DOHH2 (cell line): ENCODE data around the gene PATZ1.

Source experiments
- H3F3A ChIP-seq: fragments of 200-600 bp; sonication (generic), shearing (Covaris generic); 2 replicates; pipeline ENCODE4 v1.6.0; 2016; ENCODE audit warnings: antibody characterized with exemption, mild to moderate bottlenecking; ENCODE audit not compliant: control insufficient read depth, insufficient read depth
- H3K27ac ChIP-seq: fragments of 200-600 bp; sonication (generic); 2 replicates; pipeline ENCODE4 v1.5.1; 2014; ENCODE audit warnings: low read depth, mild to moderate bottlenecking, low read length, moderate library complexity
- H3K27me3 ChIP-seq: fragments of 200-600 bp; sonication (generic); 2 replicates; pipeline ENCODE4 v1.6.1; 2014; ENCODE audit warnings: mild to moderate bottlenecking, low read length, mixed read lengths; ENCODE audit not compliant: control insufficient read depth
- H3K36me3 ChIP-seq: fragments of 200-600 bp; sonication (generic); 2 replicates; pipeline ENCODE4 v1.6.1; 2014; ENCODE audit warnings: mild to moderate bottlenecking, low read length, moderate library complexity, mixed read lengths; ENCODE audit not compliant: control insufficient read depth
- H3K4me1 ChIP-seq: fragments of 200-600 bp; sonication (generic); 2 replicates; pipeline ENCODE4 v1.6.1; 2014; ENCODE audit warnings: mild to moderate bottlenecking, low read length, mixed read lengths; ENCODE audit not compliant: control insufficient read depth
- H3K4me2 ChIP-seq: fragments of 200-600 bp; sonication (generic); 2 replicates; pipeline ENCODE4 v1.6.0; 2014; ENCODE audit warnings: mild to moderate bottlenecking, low read length, moderate library complexity
- H3K4me3 ChIP-seq: fragments of 200-600 bp; sonication (generic); 2 replicates; pipeline ENCODE4 v1.5.1; 2014; ENCODE audit warnings: mild to moderate bottlenecking, low read length, mixed read lengths
- H3K79me2 ChIP-seq: fragments of 200-600 bp; sonication (generic); 2 replicates; pipeline ENCODE4 v1.6.1; 2014; ENCODE audit warnings: mild to moderate bottlenecking, low read length, mixed read lengths; ENCODE audit not compliant: control insufficient read depth
- H3K9me2 ChIP-seq: fragments of 200-600 bp; sonication (generic); replicated peaks from 2 replicates; pipeline ENCODE4 v1.6.1; 2014; ENCODE audit warnings: mild to moderate bottlenecking, low read length, mixed read lengths; ENCODE audit not compliant: control insufficient read depth
- H3K9me3 ChIP-seq: fragments of 200-600 bp; sonication (generic); 2 replicates; pipeline ENCODE4 v1.6.1; 2014; ENCODE audit warnings: antibody characterized with exemption, low read length, mixed read lengths; ENCODE audit not compliant: control insufficient read depth, insufficient read depth
- H4K20me1 ChIP-seq: fragments of 200-600 bp; sonication (generic); 2 replicates; pipeline ENCODE4 v1.6.0; 2014; ENCODE audit warnings: low read depth, mild to moderate bottlenecking, antibody characterized with exemption, low read length, moderate library complexity; ENCODE audit not compliant: control insufficient read depth, insufficient read depth
- EZH2phosphoT487 ChIP-seq: fragments of 200-600 bp; sonication (generic); IDR thresholded peaks from 2 replicates; pipeline ENCODE4 v1.6.1; 2017; ENCODE audit warnings: borderline replicate concordance, mild to moderate bottlenecking, antibody characterized with exemption, low read length, moderate library complexity, mixed read lengths
- TF ChIP-seq, protein P1 (sequence below): fragments of 200-600 bp; sonication (generic); IDR thresholded peaks from one replicate; pipeline ENCODE4 v1.5.1; 2014; ENCODE audit warnings: antibody characterized with exemption, mild to moderate bottlenecking, low read depth, low read length; ENCODE audit not compliant: poor library complexity, severe bottlenecking

Gene PATZ1

DNA sequence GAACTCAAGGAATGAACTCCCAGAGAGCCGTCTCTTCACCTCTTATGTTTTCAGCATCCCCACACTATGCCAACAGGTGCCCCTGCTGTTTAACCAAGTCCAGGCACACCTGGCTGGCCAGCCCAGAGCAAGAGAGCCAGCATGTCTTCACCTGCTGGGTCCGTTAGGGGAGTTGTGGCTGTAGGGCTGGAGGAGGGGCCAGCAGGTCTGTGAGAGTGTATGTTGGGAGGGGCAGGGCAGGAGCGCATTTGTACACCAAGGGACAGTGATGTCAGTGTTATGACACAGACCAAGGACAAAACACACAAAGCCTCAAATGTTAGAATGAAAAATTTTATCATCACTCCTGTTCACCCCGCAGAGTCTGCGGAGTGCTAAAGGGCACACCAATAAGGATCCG lies 5.8 kb downstream of the PATZ1 start:
- peaks cover 30% of the 10 kb centered on the region for H4K20me1 ChIP-seq
- H3K4me3 ChIP-seq = no peak overlapping the region
- H3K27me3 ChIP-seq = no peaks in the 10 kb centered on the region
- H3K9me2 ChIP-seq = no peaks in the 10 kb centered on the region
- H3K4me2 ChIP-seq = no peak overlapping the region
- TF ChIP-seq, protein P1, sequence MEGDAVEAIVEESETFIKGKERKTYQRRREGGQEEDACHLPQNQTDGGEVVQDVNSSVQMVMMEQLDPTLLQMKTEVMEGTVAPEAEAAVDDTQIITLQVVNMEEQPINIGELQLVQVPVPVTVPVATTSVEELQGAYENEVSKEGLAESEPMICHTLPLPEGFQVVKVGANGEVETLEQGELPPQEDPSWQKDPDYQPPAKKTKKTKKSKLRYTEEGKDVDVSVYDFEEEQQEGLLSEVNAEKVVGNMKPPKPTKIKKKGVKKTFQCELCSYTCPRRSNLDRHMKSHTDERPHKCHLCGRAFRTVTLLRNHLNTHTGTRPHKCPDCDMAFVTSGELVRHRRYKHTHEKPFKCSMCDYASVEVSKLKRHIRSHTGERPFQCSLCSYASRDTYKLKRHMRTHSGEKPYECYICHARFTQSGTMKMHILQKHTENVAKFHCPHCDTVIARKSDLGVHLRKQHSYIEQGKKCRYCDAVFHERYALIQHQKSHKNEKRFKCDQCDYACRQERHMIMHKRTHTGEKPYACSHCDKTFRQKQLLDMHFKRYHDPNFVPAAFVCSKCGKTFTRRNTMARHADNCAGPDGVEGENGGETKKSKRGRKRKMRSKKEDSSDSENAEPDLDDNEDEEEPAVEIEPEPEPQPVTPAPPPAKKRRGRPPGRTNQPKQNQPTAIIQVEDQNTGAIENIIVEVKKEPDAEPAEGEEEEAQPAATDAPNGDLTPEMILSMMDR = no peak
- no peak for TF ChIP-seq EZH2phosphoT487
- H3K4me1 ChIP-seq = peaks cover 36% of the 10 kb centered on the region
- H3F3A ChIP-seq = no peaks in the 10 kb centered on the region; the same call in 1 of the 2 replicates
- peaks cover 93% of the 10 kb centered on the region for H3K79me2 ChIP-seq
- H3K9me3 ChIP-seq = no peaks in the 10 kb centered on the region
- no peak overlapping the region for H3K27ac ChIP-seq
- H3K36me3 ChIP-seq = peaks cover 94% of the 10 kb centered on the region

DNA sequence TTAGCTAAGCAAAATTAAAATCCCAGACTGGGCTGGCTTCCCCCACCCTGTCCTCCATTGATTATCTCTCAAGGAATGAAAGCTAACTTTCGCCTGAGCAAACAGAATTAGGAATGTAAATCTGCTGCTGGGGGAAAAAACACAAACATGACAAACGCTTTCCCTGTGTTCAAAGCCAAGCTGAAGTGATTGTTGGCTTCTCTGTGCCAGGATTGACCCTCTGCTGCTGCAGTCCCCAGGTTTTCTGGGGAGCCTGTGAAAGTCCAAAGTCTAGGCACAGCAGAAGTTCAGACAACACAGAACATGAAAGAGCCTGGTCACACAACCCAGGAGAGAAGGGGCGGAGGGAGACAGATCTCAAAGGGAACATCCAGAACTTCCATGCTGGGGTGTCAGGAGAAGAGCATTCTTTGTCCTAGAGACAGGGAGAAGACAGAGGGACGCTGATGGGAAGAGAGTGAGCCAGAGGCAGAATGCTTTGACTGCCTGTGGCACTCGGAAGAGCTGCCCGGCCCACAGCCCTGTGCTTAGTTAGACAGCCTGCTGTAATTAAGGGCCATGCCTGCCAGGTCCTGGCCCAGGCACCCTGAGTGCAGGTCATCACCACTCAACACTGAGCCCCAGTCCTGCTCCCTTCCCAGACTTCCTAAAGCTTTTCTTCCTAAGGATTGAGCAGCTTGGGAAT lies 6.9 kb downstream of the PATZ1 start:
- TF ChIP-seq, protein P1 = no peak
- TF ChIP-seq EZH2phosphoT487 = no peak
- Histone ChIP-seq H3K9me2 (no peaks in the 10 kb centered on the region), H3K27me3 (no peaks in the 10 kb centered on the region), H3K4me1 (peaks cover 33% of the 10 kb centered on the region), H3K79me2 (peaks cover 89% of the 10 kb centered on the region), H3K27ac (no peak overlapping the region), H3K9me3 (no peaks in the 10 kb centered on the region), H4K20me1 (peaks cover 27% of the 10 kb centered on the region), H3F3A (no peaks in the 10 kb centered on the region; the same call in 1 of the 2 replicates), H3K4me3 (no peak overlapping the region), H3K4me2 (no peak overlapping the region), H3K36me3 (peaks cover 94% of the 10 kb centered on the region)

DNA sequence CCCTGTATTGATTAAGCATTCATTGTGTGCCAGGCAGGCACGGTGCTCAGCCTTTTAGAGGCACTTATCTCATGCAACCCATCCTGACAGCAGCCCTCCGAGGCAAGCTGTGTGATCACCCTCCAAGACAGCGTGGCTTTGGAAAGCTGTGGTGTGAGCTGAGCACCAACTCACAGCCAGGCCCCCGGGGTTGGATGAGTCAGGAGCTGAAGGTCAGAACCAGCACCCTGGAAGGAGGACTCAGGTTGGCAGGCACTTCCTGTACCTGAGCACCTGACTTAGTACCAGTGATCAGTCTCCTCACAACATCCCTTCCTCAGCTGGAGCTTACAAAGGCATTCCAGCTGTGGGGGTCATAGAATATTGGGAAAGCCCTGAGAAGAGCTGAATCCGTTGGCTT lies 9.0 kb downstream of the PATZ1 start:
- Histone ChIP-seq H3K27ac (no peak overlapping the region), H3F3A (no peaks in the 10 kb centered on the region; the same call in 1 of the 2 replicates), H3K4me1 (peaks cover 12% of the 10 kb centered on the region), H3K9me2 (no peaks in the 10 kb centered on the region), H3K4me2 (no peak overlapping the region), H3K9me3 (no peaks in the 10 kb centered on the region), H3K79me2 (peaks cover 87% of the 10 kb centered on the region), H3K4me3 (no peak overlapping the region), H3K27me3 (no peaks in the 10 kb centered on the region), H3K36me3 (peaks cover 94% of the 10 kb centered on the region), H4K20me1 (peaks cover 7% of the 10 kb centered on the region)
- TF ChIP-seq, protein P1 = no peak
- TF ChIP-seq EZH2phosphoT487 = no peak
